A549 (cell line): ENCODE results near the gene SEC31A.

Experiments
- CBX2 ChIP-seq: fragments of 200-600 bp; sonication (generic); IDR thresholded peaks from 2 replicates; pipeline ENCODE4 v1.6.1; 2016; ENCODE audit warnings: low read depth, mild to moderate bottlenecking, borderline replicate concordance
- POLR2A ChIP-seq: IDR thresholded peaks from 2 replicates; pipeline ENCODE4 v1.6.1; 2012; ENCODE audit warnings: mild to moderate bottlenecking, low read length
- RFX5 ChIP-seq: fragments of 450-650 bp; IDR thresholded peaks from 2 replicates; pipeline ENCODE4 v1.7.1; 2014; ENCODE audit warnings: antibody characterized with exemption, mild to moderate bottlenecking, moderate library complexity
- TF ChIP-seq, protein P1 (sequence below): fragments of 450-650 bp; IDR thresholded peaks from 2 replicates; pipeline ENCODE4 v1.6.1; 2014; ENCODE audit warnings: antibody characterized with exemption
- TF ChIP-seq, protein P2 (sequence below): fragments of >200 bp; sonication (Bioruptor Twin); formaldehyde crosslinking; IDR thresholded peaks from 3 replicates; pipeline ENCODE4 v1.5.1; 2016
- TF ChIP-seq, protein P3 (sequence below): IDR thresholded peaks from 2 replicates; pipeline ENCODE4 v1.6.1; 2012

DNA sequence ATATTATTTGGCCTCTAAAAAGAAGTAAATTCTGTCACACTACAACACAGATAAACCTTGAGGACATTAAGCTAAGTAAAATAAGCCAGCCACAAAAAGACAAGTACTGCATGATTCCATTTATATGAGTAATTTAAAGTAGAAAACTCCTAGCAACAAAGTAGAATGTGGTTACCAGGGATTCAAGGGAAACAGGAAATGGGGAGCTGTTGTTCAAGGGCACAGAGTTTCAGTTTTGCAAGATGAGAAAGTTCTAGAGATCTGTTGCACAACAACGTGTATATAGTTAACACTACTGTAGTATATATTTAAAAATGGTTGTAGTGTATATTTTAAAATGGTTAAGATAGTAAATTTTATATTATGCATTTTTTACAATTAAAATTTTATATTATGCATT is 25.4 kb downstream of the SEC31A start:
- TF ChIP-seq, protein P1, sequence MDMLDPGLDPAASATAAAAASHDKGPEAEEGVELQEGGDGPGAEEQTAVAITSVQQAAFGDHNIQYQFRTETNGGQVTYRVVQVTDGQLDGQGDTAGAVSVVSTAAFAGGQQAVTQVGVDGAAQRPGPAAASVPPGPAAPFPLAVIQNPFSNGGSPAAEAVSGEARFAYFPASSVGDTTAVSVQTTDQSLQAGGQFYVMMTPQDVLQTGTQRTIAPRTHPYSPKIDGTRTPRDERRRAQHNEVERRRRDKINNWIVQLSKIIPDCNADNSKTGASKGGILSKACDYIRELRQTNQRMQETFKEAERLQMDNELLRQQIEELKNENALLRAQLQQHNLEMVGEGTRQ, result no peak
- TF ChIP-seq CBX2, result no peak
- TF ChIP-seq, protein P2, sequence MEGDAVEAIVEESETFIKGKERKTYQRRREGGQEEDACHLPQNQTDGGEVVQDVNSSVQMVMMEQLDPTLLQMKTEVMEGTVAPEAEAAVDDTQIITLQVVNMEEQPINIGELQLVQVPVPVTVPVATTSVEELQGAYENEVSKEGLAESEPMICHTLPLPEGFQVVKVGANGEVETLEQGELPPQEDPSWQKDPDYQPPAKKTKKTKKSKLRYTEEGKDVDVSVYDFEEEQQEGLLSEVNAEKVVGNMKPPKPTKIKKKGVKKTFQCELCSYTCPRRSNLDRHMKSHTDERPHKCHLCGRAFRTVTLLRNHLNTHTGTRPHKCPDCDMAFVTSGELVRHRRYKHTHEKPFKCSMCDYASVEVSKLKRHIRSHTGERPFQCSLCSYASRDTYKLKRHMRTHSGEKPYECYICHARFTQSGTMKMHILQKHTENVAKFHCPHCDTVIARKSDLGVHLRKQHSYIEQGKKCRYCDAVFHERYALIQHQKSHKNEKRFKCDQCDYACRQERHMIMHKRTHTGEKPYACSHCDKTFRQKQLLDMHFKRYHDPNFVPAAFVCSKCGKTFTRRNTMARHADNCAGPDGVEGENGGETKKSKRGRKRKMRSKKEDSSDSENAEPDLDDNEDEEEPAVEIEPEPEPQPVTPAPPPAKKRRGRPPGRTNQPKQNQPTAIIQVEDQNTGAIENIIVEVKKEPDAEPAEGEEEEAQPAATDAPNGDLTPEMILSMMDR, result no peak
- TF ChIP-seq, protein P3, sequence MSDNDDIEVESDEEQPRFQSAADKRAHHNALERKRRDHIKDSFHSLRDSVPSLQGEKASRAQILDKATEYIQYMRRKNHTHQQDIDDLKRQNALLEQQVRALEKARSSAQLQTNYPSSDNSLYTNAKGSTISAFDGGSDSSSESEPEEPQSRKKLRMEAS, result no peak
- no peak for TF ChIP-seq POLR2A
- TF ChIP-seq RFX5, result no peak
